ENCODE data around the gene ASB13.
A peak's percentile ranks its signal among the peaks of the same experiment; 100 is the strongest.

ASB13 gene

GRCh38 chr10:5666008-5666840 is at the start of gene ASB13:
Gene ASB13, minus strand, starts transcription at chr10:5666595. Its CDS starts 44 bp downstream, at chr10:5666551.
- DNase-seq (ENCODE audit: low spot score), result no peak

DNA sequence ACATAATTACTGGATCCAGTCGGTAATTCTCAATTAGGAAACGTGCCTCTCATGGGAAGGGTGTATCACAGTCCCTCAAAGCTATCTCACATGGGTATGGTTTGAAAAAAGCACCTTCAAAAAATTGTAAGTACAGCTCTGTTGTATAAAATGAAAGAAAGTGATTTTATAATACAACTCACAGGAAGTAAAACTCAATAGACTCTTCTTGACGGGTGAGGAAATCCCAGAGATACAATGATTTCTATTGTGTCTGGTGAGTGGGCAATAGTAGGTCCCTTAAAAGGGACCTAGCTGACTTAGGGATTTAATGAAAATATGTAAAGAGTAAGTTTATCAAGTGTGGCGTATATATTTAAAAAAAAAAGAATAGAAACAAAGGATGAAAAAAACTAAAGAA is 45.2 kb upstream of the ASB13 start:
- no peak for DNase-seq (ENCODE audit: low spot score)

- DNase-seq (ENCODE audit: low spot score), result no peak
Measured at GRCh38 chr10:5710859-5711258, 44.5 kb upstream of the ASB13 start.

GRCh38 chr10:5709865-5710264 is 43.5 kb upstream of the ASB13 start:
- no peak for DNase-seq (ENCODE audit: low spot score)

DNA sequence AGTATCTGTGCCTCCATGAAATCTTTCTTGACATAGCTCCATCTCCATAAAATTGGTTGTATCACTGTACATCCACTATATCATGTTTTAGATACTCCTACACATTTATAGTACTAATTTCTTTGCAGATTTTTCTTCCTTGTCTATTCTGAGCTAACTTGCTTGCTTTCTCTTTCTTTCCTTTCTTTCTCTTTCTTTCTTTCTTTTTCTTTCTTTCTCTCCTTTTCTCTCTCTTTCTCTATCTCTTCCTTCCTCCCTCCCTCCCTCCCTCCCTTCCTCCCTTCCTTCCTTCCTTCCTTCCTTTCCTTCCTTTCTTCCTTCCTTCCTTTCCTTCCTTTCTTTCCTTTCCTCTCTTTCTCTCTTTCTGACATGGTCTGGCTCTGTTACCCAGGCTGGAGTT is 42.0 kb upstream of the ASB13 start:
- DNase-seq (ENCODE audit: low spot score), result no peak

- no peak for DNase-seq (ENCODE audit: low spot score)
Measured at GRCh38 chr10:5698062-5698461, 31.7 kb upstream of the ASB13 start.

- no peak for DNase-seq (ENCODE audit: low spot score)
Measured at GRCh38 chr10:5697342-5697741, 30.9 kb upstream of the ASB13 start.

GRCh38 chr10:5694573-5694972 is 28.2 kb upstream of the ASB13 start:
- no peak for DNase-seq (ENCODE audit: low spot score)

DNA sequence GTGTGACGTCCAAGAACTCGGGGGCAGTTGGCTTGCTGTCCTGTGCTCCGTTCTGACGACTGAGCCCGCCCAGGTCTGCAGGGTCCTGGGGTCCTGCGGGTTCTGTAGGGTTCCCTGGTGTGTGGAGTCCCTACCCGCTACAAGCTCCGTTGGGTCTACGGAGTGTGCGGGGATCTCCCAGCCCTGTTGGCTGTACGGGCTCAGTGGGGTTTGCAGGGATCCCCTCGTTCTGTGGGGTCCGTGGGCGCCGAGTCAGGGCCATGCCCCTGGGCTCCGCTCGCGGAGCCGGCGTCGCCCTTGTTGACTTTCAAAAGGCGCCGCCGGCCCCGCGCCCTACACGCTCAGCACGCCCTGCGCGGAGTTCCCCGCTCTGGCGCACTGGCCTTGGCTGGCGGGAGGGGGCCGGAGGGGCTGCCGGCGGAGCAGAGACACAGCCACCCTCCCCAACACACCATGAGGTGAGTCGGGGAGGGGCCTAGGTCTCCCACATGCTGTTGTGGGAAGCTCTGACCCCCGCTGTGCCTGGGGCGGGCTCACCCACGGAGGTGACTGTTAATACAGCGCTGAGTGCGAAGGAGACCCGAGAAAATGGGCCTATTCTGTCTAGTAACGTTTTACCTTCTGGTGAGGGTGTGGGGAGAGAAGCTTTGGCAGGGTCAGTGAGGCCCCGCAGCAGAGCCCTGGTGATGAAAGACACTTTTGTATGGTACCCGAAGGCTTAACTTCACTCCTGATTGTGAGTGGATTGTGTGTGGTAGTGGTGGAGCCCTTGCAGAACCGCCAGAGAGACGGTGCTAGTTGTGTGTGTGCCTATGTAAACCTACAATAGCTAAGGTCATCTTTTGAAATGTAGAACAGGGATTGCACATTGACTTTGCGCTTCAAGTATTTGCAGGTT is 26.3 kb upstream of the ASB13 start:
- DNase-seq (ENCODE audit: low spot score), result no peak

DNA sequence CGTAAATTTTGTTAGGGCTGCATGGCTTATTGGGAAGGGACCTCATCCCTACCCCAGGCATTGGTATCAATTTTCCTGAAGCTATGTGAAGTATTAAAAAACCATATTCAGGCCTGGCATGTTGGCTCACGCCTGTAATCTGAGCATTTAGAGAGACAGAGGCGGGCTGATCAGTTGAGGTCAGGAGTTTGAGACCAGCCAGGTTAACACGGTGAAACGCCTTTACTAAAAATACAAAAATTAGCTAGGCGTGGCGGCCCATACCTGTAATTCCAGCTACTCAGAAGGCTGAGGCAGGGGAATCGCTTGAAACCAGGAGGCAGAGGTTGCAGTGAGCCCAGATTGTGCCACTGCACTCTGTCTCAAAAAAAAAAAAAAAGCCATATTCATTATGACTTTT is 25.4 kb upstream of the ASB13 start:
- DNase-seq (ENCODE audit: low spot score), result no peak

DNA sequence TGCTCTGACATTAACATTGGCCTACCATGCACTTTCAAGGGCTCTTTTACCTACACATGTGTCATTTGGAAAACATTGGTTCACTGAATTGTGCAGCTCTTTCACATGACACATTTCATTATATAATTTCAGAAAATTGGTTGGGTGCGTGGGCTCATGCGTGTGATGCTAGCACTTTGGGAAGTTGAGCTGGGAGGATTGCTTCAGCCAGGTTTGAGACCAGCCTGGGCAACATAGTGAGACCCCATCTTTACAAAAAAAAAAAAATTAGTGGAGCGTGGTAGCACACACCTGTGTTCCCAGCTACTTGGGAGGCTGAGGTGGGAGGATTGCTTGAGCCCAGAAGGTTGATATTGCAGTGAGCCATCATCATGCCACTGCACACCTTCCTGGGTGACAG is 22.2 kb upstream of the ASB13 start:
- DNase-seq (ENCODE audit: low spot score), result no peak

- no peak for DNase-seq (ENCODE audit: low spot score)
Measured at GRCh38 chr10:5685764-5686240, 19.4 kb upstream of the ASB13 start.

GRCh38 chr10:5684971-5685763 is 18.8 kb upstream of the ASB13 start:
- peak; percentile 75 for DNase-seq (ENCODE audit: low spot score)

- DNase-seq (ENCODE audit: low spot score), result peak; percentile 98
Measured at GRCh38 chr10:5684318-5684970, 18.0 kb upstream of the ASB13 start, which contains the start of gene TASOR2. Gene TASOR2, plus strand, starts transcription at chr10:5684838. Its CDS starts 35,805 bp downstream, at chr10:5720643.

DNA sequence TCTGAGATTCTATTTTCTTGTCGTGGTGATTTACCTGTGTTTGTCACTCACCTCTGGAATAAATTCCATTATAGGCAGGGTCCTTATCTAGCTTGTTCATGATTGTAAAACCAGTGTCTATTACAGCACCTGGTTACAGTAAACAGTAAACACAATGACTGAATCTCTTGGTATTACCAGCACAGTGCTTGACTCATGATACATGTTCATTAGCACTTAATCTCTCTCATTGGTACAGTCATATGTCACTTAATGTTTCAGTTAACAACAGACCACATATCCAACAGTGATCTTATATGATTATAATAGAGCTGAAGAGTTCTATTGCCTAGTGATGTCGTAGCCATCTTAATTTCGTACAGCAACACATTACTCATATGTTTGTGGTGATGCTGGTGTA is 16.7 kb upstream of the ASB13 start:
- no peak for DNase-seq (ENCODE audit: low spot score)

DNA sequence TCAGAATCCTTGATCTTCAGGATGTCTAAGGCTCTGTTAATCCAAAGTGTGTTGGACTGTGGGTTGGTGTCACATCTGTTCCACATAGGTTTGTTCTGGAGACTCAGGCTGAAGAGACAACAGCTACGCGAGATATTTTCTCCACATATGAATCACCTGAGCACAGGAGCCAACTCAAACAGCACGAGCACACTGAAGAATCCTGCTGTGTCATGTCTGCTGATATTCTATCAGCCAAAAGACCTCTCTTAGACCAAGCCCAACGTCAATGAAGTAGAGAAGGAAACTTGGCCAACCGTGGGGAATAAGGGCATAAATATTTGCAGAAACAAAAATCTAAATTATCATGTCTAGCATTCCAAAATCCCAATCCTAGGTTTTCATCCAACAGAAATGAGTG is 15.5 kb upstream of the ASB13 start:
- no peak for DNase-seq (ENCODE audit: low spot score)

DNA sequence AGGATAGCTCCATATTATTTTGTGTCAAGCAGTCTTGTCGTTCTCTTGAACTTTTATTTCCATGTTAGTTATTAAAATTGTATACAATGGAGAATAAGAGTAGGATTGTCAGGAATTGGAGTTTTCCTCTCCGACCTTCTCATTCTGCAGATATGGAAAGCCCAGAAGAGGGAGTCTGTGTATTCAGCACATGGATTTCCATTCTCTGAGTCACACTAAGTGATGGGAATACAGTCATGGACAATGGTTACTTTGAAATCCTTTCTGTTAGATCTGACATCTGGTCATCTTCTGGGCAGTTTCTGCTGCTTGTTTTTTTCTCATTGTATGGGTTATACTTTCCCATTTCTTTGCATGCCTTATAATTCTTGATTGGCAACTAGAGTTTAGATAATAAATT is 13.2 kb upstream of the ASB13 start:
- no peak for DNase-seq (ENCODE audit: low spot score)

DNA sequence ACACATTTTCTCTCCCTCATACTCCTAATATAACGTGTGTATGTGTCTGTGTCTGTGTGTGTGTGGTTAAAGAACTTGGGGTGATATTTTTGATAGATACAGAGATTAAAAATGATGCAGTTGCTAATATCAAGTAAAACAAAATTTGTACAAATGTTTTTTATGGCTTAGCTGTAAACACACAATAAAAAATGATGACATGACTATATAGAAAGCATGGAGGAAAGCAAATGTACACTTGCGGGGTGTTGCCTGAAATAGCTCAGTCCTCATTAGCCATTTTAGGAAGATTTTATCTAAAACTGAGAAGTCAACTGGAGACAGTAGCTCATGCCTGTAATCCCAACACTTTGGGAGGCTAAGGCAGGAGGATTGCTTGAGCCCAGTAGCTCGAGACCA is 12.6 kb upstream of the ASB13 start:
- no peak for DNase-seq (ENCODE audit: low spot score)

- no peak for DNase-seq (ENCODE audit: low spot score)
Measured at GRCh38 chr10:5678397-5679036, 12.1 kb upstream of the ASB13 start.

DNA sequence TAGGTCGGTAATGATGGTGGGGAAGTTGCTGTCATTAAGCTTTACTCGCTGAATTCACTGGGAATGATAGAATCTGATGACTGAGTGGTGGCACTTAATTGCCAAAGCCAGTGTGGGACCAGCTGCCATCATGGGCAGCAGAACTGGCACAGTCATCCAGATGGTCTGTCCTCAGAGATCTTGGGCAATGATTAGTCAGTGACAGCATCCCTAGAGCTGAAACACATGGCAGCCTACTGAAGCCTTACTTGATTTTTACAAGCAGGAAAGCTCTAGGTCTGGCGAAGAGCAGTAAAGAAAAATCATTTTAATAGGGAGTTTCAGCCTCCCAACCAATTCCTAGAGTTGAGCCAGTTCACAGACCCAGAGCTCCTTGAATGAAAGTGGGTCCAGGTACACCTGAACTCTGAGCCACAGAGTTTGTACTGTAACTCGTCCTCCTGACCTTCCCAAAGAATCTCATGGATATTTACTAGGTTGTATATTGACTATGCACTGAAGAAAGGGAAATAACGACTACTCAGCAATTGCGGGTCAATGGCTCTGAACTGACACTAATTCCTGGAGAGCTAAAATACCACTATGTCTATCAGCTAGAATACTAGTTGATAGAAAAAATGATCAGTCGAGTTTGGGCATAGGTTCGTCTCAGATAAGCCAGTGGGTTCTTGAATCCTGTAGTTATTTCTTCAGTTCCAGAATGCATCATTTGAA is 4.4 kb upstream of the ASB13 start:
- no peak for DNase-seq (ENCODE audit: low spot score)
